Memory B cell (primary cell): Measurements from ENCODE around the gene GALNT2.

Source experiments
- ATAC-seq: fragments of 150-1000 bp; cut with Tn5 transposase; 2 replicates; pipeline ENCODE4 v1.10.0; 2021; ENCODE audit warnings: low read depth, mild to moderate bottlenecking, moderate library complexity
- DNase-seq, 2 donors: peaks; one replicate each; pipeline ENCODE4 v3.0.0; 2022; ENCODE audit warnings: low spot score in 2 of 2
- H3K27ac Mint-ChIP-seq: one replicate; pipeline ENCODE4 v1.8.0; 2022; ENCODE audit warnings: mild to moderate bottlenecking, moderate library complexity, mixed read lengths
- H3K27me3 Mint-ChIP-seq: one replicate; pipeline ENCODE4 v1.8.0; 2022; ENCODE audit warnings: mixed read lengths
- H3K36me3 Mint-ChIP-seq: one replicate; pipeline ENCODE4 v1.8.0; 2022; ENCODE audit warnings: mild to moderate bottlenecking, mixed read lengths
- H3K4me1 Mint-ChIP-seq: one replicate; pipeline ENCODE4 v1.8.0; 2022; ENCODE audit warnings: mixed read lengths
- H3K4me3 Mint-ChIP-seq: one replicate; pipeline ENCODE4 v1.8.0; 2022; ENCODE audit warnings: mild to moderate bottlenecking, moderate library complexity, mixed read lengths
- H3K9me3 Mint-ChIP-seq: one replicate; pipeline ENCODE4 v1.8.0; 2022; ENCODE audit warnings: mixed read lengths

GALNT2 gene

DNA sequence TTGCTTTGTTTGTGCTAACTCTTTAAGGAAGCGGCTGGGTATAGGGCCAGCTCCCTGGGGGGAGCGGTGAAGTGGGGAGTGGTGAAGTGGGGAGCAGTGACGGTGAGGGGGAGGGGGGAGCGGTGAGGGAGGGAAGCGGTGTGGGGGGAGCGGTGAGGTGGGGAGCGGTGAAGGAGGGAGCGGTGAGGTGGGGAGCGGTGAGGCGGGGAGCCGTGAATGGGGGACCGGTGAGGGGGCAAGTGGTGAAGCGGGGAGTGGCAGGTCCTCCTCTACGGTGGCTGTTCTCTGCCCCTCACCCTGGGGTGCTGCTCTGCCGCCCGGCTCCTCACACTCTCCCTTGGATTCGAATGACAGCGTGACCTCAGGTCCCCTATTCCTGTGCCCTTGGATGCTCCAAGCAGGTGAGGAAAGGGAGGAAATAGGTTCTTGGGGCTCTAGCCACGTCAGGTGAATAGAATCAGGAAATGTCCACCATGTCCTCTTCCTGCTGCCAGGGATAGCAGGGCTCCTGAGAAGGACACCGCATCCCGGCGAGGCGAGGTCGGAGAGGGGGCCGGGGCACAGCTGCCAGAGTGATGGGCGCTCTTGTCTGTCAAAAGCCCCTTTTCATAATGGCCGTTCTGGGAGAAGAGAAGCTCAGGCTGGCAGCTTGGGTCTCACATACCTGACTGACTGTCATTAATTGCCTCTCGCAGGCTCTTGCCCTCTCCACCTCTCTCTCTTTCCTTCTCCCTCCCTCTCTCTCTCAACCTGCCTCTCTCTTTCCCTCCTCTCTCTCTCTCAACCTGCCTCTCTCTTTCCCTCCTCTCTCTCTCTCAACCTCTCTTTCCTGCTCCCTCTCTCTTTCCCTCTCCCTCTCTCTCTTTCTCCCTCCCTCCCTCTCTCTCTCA lies 224.9 kb downstream of the GALNT2 start:
- peak overlapping the region; percentile 90 for H3K27ac Mint-ChIP-seq
- no peaks in the 10 kb centered on the region for H3K9me3 Mint-ChIP-seq
- H3K4me1 Mint-ChIP-seq, result peaks cover 23% of the 10 kb centered on the region
- DNase-seq, result peak in 1 of 2 donors; percentile 32
- peak overlapping the region; percentile 88 for H3K4me3 Mint-ChIP-seq
- ATAC-seq, result peak; percentile 89
- H3K36me3 Mint-ChIP-seq, result no peaks in the 10 kb centered on the region
- H3K27me3 Mint-ChIP-seq, result peaks cover 1% of the 10 kb centered on the region

DNA sequence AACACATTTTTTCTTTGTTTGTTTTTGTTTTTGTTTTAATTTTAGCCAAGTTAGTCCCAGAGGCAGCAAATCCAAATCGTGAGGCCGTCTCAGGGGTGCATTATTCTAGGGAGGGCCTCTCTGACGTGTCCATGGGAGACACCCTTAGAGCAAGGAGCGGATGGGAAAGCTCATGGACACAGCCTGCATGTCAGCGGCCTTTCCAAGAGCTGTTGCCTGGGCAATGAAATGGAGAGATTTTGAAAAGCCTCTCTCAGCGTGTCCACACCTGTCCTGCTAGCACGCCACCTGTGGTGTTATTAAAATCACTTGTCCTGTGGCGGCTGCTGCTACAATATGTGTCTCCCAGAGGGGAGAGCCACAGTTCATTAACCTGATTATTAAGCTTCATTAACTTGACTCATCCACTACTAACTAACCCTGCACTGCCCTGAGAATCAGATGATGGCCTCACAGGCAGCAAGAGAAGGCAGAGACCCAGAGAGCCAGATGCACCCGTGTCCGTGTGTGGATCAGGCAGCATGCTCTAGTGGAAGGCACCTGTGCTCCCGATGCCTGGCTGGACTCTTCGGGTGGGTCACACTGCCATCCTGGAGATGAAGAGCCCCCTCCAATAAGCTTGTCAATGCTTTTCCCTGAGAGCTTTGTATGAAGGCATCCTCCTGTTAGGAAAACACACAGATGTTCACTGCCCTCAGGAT lies 225.8 kb downstream of the GALNT2 start:
- peak overlapping the region; percentile 67 for H3K4me3 Mint-ChIP-seq
- H3K27me3 Mint-ChIP-seq, result no peaks in the 10 kb centered on the region
- H3K36me3 Mint-ChIP-seq, result no peaks in the 10 kb centered on the region
- H3K4me1 Mint-ChIP-seq, result peaks cover 23% of the 10 kb centered on the region
- H3K9me3 Mint-ChIP-seq, result no peaks in the 10 kb centered on the region
- no peak for DNase-seq
- peak overlapping the region; percentile 90 for H3K27ac Mint-ChIP-seq
- ATAC-seq, result no peak

DNA sequence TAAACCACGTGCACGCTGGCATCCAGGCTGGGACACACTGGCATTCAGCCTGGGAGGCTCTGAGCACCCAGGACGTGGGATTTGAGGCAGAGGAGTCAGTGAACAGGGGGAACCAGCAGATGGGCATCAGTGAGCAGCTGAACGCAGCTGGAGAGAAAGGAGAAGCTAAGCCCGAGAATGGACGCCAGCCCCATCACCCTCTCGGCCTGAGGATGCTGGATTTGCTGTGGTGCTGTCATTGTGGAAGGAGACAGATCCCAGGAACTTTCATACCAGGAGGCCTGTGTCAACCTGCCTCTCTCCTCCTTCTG lies 226.3 kb downstream of the GALNT2 start:
- ATAC-seq (no peak), DNase-seq (no peak)
- Mint-ChIP-seq H3K4me3 (no peak overlapping the region), H3K27me3 (no peaks in the 10 kb centered on the region), H3K27ac (no peak overlapping the region), H3K36me3 (no peaks in the 10 kb centered on the region), H3K9me3 (no peaks in the 10 kb centered on the region), H3K4me1 (peaks cover 23% of the 10 kb centered on the region)

DNA sequence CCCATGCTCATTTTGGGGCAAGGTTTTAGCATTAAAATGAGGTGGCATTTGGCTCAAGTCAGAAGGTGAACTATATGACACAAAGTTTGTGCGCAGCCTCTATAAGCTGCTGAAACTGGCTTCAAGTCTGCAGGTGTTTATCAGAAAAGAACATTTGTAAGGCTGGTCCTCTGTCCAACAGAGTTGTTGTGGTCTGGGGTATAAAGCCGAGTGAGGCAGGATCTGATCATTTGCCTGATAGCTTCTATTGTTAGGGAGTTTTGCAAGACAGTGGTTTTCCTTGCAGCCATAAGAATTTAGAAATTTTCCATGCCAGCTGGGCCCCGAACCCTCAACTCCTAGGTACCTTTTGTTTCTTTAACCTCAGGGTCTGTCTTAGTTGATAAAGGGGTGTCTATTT lies 228.3 kb downstream of the GALNT2 start:
- H3K9me3 Mint-ChIP-seq, result no peaks in the 10 kb centered on the region
- peaks cover 29% of the 10 kb centered on the region for H3K4me1 Mint-ChIP-seq
- ATAC-seq (no peak), DNase-seq (no peak)
- H3K27me3 Mint-ChIP-seq, result no peaks in the 10 kb centered on the region
- H3K36me3 Mint-ChIP-seq, result no peaks in the 10 kb centered on the region
- H3K4me3 Mint-ChIP-seq, result no peak overlapping the region
- no peak overlapping the region for H3K27ac Mint-ChIP-seq

DNA sequence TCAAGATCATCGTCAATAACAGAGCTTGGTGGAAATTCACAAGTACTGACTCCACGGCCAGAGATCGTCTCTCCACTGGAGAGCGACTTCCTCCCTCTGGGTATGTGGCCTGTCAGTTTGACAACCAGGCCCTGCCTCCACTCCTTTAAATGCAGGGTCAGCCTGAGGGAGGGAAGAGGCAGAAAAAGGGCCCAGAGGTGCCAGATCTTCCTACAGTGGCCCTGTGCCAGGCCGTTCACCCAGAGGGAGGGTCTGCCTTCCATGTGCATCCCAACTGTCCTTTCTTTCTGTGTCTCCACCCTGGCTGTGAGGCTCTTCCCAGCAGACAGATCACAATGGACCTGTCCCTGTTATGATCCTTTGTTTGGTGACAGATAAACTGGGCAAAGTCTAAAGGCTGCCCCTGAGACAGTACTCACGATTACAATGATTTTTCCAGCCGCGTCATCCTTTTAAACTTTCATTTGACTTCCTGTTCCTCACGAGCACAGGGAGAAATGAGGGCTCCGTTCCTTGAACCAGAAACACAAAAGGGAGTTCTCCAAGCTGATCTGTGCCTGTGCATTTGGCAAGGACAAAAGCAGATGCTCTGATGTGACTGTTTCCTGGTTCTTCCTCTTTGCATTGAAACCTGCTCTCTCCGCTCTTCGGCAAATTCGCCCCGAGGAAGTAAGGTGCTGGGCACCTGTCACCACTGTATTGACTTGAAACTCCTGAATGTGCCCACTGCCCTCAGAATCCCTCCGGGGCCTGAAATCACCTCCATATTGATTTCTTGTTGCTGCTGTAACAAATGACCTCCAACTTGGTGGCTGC lies 232.4 kb downstream of the GALNT2 start:
- peak overlapping the region; percentile 46 for H3K27ac Mint-ChIP-seq

DNA sequence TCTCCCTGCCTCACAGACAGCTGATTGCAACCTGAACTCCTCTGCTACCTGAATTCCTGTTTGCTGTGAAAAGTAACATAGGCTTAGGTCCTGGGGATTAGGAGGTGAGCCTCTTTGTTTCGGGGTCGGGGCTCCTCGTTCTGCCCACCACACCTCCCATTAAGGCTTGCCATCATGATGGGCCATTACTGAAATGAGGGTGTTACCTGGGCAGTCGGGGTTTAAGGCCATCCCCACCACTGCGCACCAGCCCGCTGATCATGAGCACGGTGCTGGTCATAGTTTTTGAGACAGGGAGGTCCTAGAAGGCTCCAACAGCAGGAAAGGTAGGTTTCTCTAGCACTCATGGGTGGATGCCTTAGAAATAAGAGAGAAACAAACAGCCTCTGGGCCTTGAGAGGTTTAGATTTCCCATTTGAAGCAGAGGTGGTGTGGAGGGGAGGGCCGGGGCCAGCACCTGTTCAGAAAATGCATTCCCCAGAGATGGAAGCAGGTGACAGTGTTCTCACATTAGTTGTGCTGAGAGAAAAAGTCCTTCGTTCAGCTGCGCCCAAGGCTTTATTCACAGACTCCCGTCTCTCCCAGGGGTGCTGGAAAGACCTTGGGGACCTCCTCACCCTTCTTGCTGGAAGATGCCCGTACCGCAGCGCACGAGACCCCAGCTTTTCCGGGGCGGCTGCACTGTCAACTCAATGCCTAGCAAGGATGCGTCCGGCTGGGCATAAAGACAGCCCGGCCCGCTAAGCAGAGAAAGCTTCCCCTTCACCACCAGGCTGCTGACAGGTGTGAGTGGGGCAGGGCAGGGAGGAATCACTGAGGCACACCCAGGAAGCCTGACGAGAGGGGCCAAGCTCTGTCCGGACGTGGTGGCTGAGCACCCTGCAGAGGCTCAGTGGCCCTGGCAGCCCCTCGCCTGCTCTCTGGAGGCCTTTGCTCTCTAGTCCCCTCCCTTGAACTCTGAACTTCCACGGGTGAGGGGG lies 233.6 kb downstream of the GALNT2 start:
- H3K4me1 Mint-ChIP-seq, result peaks cover 18% of the 10 kb centered on the region
- no peaks in the 10 kb centered on the region for H3K36me3 Mint-ChIP-seq
- H3K4me3 Mint-ChIP-seq, result peak overlapping the region; percentile 29
- H3K27ac Mint-ChIP-seq, result peak overlapping the region; percentile 51
- ATAC-seq, result peak; percentile 81
- H3K9me3 Mint-ChIP-seq, result no peaks in the 10 kb centered on the region
- no peaks in the 10 kb centered on the region for H3K27me3 Mint-ChIP-seq
- DNase-seq, result peak in 1 of 2 donors; percentile 15

More for the DNA sequence above, 232.4 kb downstream of the GALNT2 start:
- Mint-ChIP-seq H3K4me3 (no peak overlapping the region), H3K4me1 (peaks cover 18% of the 10 kb centered on the region), H3K27me3 (no peaks in the 10 kb centered on the region), H3K9me3 (no peaks in the 10 kb centered on the region), H3K36me3 (no peaks in the 10 kb centered on the region)
- ATAC-seq (peak; percentile 23), DNase-seq (no peak)

DNA sequence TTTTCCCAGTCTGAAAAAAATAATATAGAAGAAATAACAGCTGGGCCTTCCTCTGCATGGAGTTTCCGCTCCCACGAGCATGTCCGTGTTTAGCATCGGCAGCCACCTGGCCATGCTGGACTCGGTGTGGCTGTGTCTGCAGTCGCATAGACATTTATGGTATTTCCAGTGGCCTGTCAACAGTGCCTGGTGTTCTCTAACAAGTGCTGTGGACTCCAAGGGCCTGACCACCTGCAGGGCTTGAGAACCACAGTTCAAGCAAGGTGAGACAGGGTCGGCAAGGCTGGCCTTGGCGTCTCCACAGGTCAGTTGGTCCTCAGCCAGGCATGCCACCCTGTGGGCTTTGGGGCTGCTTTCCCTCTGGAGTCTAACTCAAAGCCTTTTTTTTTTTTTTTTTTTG lies 234.3 kb downstream of the GALNT2 start:
- peaks cover 22% of the 10 kb centered on the region for H3K4me1 Mint-ChIP-seq
- no peak for ATAC-seq

DNA sequence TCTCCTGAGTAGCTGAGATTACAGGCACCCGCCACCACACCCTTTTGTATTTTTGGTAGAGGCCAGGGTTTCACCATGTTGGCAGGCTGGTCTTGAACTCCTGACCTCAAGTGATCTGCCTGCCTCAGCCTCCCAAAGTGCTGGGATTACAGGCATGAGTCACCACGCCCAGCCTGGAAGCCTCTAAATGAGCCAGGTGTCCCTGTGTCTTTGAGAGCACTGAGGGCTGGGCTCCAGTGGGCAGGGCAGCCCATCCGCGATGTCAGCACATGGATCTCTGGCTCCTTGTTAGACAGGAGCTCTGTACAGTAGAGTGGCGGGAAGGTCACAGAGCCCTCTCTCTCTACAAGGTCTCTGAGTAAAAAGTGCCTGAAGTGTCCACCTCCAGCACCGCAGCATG lies 234.8 kb downstream of the GALNT2 start:
- Mint-ChIP-seq H3K4me1 (peaks cover 22% of the 10 kb centered on the region), H3K9me3 (no peaks in the 10 kb centered on the region), H3K27ac (no peak overlapping the region), H3K27me3 (no peaks in the 10 kb centered on the region), H3K4me3 (no peak overlapping the region), H3K36me3 (no peaks in the 10 kb centered on the region)
- DNase-seq, result no peak
- no peak for ATAC-seq

More for the DNA sequence above, 234.3 kb downstream of the GALNT2 start:
- DNase-seq, result no peak
- H3K27me3 Mint-ChIP-seq, result no peaks in the 10 kb centered on the region
- H3K4me3 Mint-ChIP-seq, result peak overlapping the region; percentile 15
- H3K36me3 Mint-ChIP-seq, result no peaks in the 10 kb centered on the region
- H3K27ac Mint-ChIP-seq, result peak overlapping the region; percentile 51
- no peaks in the 10 kb centered on the region for H3K9me3 Mint-ChIP-seq

DNA sequence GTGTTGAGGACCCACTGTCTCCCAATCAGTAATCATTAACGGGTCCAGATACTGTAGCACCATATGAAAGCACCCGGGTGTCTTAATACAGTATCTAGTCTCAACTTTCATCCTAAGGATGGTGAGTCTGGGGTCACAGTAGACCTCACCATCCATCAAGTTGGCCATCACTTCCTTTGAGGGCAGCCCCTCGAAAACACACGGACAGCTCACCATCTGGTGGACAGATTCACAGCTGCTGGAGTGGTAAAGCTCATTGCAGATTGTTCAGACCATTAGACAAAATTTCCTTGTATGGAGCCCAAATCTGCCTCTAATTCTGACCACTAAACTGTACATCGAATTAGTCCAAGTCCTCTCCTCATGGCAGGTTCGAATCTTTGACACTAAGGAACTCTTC lies 236.0 kb downstream of the GALNT2 start:
- H3K4me1 Mint-ChIP-seq, result peaks cover 25% of the 10 kb centered on the region
- H3K27ac Mint-ChIP-seq, result peak overlapping the region; percentile 55
- H3K27me3 Mint-ChIP-seq, result no peaks in the 10 kb centered on the region
- no peak for DNase-seq
- ATAC-seq, result no peak
- no peak overlapping the region for H3K4me3 Mint-ChIP-seq
- no peaks in the 10 kb centered on the region for H3K9me3 Mint-ChIP-seq
- H3K36me3 Mint-ChIP-seq, result no peaks in the 10 kb centered on the region

DNA sequence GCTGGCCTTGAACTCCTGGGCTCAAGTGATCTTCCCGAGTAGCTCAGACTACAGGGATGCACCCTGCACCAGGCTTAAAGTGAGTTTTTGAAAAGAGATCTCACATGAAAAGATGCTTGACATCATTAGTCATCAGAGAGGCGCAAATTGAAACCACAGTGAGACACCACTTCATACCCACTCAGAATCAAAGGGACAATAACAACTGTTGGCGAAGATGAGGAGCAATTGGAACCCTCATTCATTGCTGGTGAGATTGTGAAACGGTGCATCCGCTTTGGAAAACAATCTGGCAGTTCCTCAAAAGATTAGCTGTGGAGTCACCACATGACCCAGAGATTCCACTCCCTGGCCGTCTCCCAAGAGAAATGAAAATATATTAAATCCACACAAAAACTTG lies 236.8 kb downstream of the GALNT2 start:
- Mint-ChIP-seq H3K9me3 (no peaks in the 10 kb centered on the region), H3K4me1 (peaks cover 25% of the 10 kb centered on the region), H3K36me3 (no peaks in the 10 kb centered on the region), H3K27me3 (no peaks in the 10 kb centered on the region), H3K4me3 (no peak overlapping the region), H3K27ac (no peak overlapping the region)
- no peak for DNase-seq
- ATAC-seq, result no peak

DNA sequence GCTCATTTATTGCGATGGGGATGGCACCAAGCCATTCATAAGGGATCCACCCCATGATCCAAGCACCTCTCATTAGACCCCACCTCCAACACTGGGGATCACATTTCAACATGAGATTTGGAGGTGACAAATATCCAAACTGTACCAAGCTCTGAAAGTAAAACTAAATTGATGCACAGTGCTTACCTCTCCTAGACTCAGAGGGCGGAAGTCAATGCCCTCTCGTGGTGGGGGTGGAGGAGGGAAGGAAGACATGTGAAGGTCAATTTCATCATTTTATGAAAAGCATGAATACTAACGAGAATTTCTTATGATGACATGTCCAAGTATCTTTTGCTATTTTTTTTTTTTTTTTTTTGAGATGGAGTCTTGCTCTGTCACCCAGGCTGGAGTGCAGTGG lies 239.1 kb downstream of the GALNT2 start:
- no peak for DNase-seq

DNA sequence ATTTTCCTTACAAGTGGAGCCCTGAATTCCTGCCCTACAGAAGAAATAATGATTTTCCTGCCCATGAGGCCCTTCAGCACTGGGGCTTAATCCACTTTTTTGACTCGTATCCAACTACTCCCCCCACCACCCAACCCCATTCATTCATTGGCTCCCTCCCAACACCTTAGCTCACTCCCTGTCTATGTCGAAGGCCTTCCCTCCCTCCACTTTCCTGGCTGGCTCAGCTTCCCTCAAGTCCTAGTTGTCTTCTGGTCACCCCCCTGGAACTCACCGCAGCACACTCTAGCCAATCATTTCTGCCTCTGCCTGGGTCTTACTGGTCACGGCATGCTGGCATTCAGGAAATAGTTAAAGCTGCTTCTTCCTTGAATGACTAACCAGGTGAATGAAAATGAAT lies 240.2 kb downstream of the GALNT2 start:
- no peaks in the 10 kb centered on the region for H3K36me3 Mint-ChIP-seq
- H3K4me3 Mint-ChIP-seq, result no peak overlapping the region
- peaks cover 11% of the 10 kb centered on the region for H3K4me1 Mint-ChIP-seq
- no peak for DNase-seq
- no peak for ATAC-seq
- peaks cover 4% of the 10 kb centered on the region for H3K27me3 Mint-ChIP-seq
- H3K9me3 Mint-ChIP-seq, result no peaks in the 10 kb centered on the region
- no peak overlapping the region for H3K27ac Mint-ChIP-seq

More for the DNA sequence above, 239.1 kb downstream of the GALNT2 start:
- Mint-ChIP-seq H3K4me3 (no peak overlapping the region), H3K36me3 (no peaks in the 10 kb centered on the region), H3K27me3 (peaks cover 4% of the 10 kb centered on the region), H3K27ac (no peak overlapping the region), H3K4me1 (peaks cover 13% of the 10 kb centered on the region), H3K9me3 (no peaks in the 10 kb centered on the region)
- ATAC-seq, result peak; percentile 74

DNA sequence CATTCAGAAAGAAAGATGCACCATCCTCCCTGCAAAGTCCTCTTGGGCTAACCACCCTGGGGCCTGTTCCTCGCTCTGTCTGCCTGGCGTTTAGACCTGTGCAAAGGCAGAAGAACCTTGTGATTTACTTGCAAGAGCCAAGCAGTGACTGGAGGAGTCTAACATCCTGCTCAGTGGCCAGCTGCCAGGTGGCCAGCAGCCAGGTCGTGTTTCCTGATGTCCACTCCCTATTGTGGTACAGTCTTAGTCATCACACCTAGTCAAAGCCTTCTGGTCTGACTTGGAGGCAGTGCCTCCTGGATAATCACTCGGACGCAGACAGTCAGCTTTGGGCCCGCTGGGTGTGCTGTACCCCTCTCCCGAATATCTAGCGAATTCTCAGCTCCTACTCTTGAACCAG lies 241.0 kb downstream of the GALNT2 start:
- H3K27ac Mint-ChIP-seq, result no peak overlapping the region
- no peak overlapping the region for H3K4me3 Mint-ChIP-seq
- ATAC-seq, result no peak
- H3K36me3 Mint-ChIP-seq, result no peaks in the 10 kb centered on the region
- DNase-seq, result no peak
- no peaks in the 10 kb centered on the region for H3K9me3 Mint-ChIP-seq
- H3K27me3 Mint-ChIP-seq, result peaks cover 4% of the 10 kb centered on the region
- H3K4me1 Mint-ChIP-seq, result peaks cover 9% of the 10 kb centered on the region
